Kasumi-1 (cell line): Measurements from ENCODE around the gene PHLDB1.

Experiments used
- DNase-seq, 2 experiments: peaks; one replicate each; lab custom pipeline; 2025; lab: John Stamatoyannopoulos, UW

Gene PHLDB1

GRCh38 chr11:118640332-118641154 lies 33.1 kb downstream of the PHLDB1 start:
- DNase-seq: no peak

GRCh38 chr11:118641397-118642019 lies 34.1 kb downstream of the PHLDB1 start:
- no peak for DNase-seq

GRCh38 chr11:118643142-118643994 lies 36.0 kb downstream of the PHLDB1 start:
- no peak for DNase-seq

- no peak for DNase-seq
Measured at GRCh38 chr11:118643995-118644345, 36.6 kb downstream of the PHLDB1 start.

- DNase-seq: no peak
Measured at GRCh38 chr11:118644496-118644895, 37.1 kb downstream of the PHLDB1 start.

GRCh38 chr11:118645066-118645715 lies 37.8 kb downstream of the PHLDB1 start:
- no peak for DNase-seq

GRCh38 chr11:118646393-118646792 lies 39.0 kb downstream of the PHLDB1 start:
- no peak for DNase-seq

- DNase-seq: no peak
Measured at GRCh38 chr11:118648291-118648690, 40.9 kb downstream of the PHLDB1 start.

GRCh38 chr11:118649941-118650340 lies 42.5 kb downstream of the PHLDB1 start:
- no peak for DNase-seq

- no peak for DNase-seq
Measured at GRCh38 chr11:118650366-118650765, 43.0 kb downstream of the PHLDB1 start.

- DNase-seq: no peak
Measured at GRCh38 chr11:118651820-118652219, 44.4 kb downstream of the PHLDB1 start.

- peak; percentile 34 to 38 for DNase-seq
Measured at GRCh38 chr11:118652681-118653181, 45.3 kb downstream of the PHLDB1 start.

- no peak for DNase-seq
Measured at GRCh38 chr11:118653684-118654390, 46.4 kb downstream of the PHLDB1 start.

GRCh38 chr11:118655486-118656190 lies 48.2 kb downstream of the PHLDB1 start:
- DNase-seq: no peak

GRCh38 chr11:118656563-118657165 lies 49.2 kb downstream of the PHLDB1 start:
- no peak for DNase-seq

- DNase-seq: no peak
Measured at GRCh38 chr11:118657238-118657637, 49.8 kb downstream of the PHLDB1 start.

GRCh38 chr11:118657709-118658428 lies 50.5 kb downstream of the PHLDB1 start:
- DNase-seq: no peak

GRCh38 chr11:118658429-118659313 lies 51.3 kb downstream of the PHLDB1 start:
- DNase-seq: no peak
